Stimulated activated CD4-positive, alpha-beta T cell treated with anti-CD3 and anti-CD28 coated beads, Interleukin-2, amount 100 ng/mL, for 24 hours (primary cell): Measurements from ENCODE around the gene SCGB1A1.
A peak's percentile ranks its signal among the peaks of the same experiment; 100 is the strongest.
"Not testable (repeated sequence)": the region's sequence is repeated elsewhere in the genome, so short reads cannot be mapped to it uniquely, and the experiment has no call there.

Experiments
- DNase-seq, 2 donors: peaks; one replicate each; pipeline ENCODE4 v3.0.0-alpha.2; 2020

The SCGB1A1 gene

GRCh38 chr11:62423012-62423411, 4.2 kb downstream of the SCGB1A1 start:
- DNase-seq = no peak

GRCh38 chr11:62427630-62428233, 8.9 kb downstream of the SCGB1A1 start:
- no peak for DNase-seq

GRCh38 chr11:62428871-62429560, 10.2 kb downstream of the SCGB1A1 start:
- no peak for DNase-seq

GRCh38 chr11:62430425-62430824, 11.6 kb downstream of the SCGB1A1 start:
- no peak for DNase-seq

GRCh38 chr11:62431171-62431901, 12.5 kb downstream of the SCGB1A1 start:
- no peak for DNase-seq

GRCh38 chr11:62432695-62433094, 13.9 kb downstream of the SCGB1A1 start:
- DNase-seq = no peak

- DNase-seq = no peak
Measured at GRCh38 chr11:62433141-62433903, 14.5 kb downstream of the SCGB1A1 start.

- no peak for DNase-seq
Measured at GRCh38 chr11:62433904-62434276, 15.1 kb downstream of the SCGB1A1 start.

GRCh38 chr11:62435846-62436660, 17.2 kb downstream of the SCGB1A1 start:
- no peak for DNase-seq

GRCh38 chr11:62437616-62438015, 18.8 kb downstream of the SCGB1A1 start:
- no peak for DNase-seq

GRCh38 chr11:62438641-62439040, 19.8 kb downstream of the SCGB1A1 start:
- DNase-seq = no peak

GRCh38 chr11:62439785-62440602, 21.2 kb downstream of the SCGB1A1 start:
- no peak for DNase-seq

- no peak for DNase-seq
Measured at GRCh38 chr11:62443390-62444235, 24.8 kb downstream of the SCGB1A1 start.

- DNase-seq = peak; percentile 44 to 59
Measured at GRCh38 chr11:62444236-62444833, 25.5 kb downstream of the SCGB1A1 start.

GRCh38 chr11:62444835-62445234, 26.0 kb downstream of the SCGB1A1 start:
- no peak for DNase-seq

- DNase-seq = no peak
Measured at GRCh38 chr11:62445314-62445740, 26.5 kb downstream of the SCGB1A1 start.

- DNase-seq = no peak
Measured at GRCh38 chr11:62446091-62446490, 27.3 kb downstream of the SCGB1A1 start.

- no peak for DNase-seq
Measured at GRCh38 chr11:62449451-62449851, 30.6 kb downstream of the SCGB1A1 start.

GRCh38 chr11:62449912-62450311, 31.1 kb downstream of the SCGB1A1 start:
- not testable (repeated sequence) for DNase-seq
